Lower leg skin (tissue), 4 donors: Measurements from ENCODE around the gene FCMR. TPM values are rescaled to one million over a fixed set of nuclear protein-coding genes. Genes with fewer than 3 reads are reported as not detected.
A peak's percentile ranks its signal among the peaks of the same experiment; 100 is the strongest.
"Not testable (repeated sequence)": the region's sequence is repeated elsewhere in the genome, so short reads cannot be mapped to it uniquely, and the experiment has no call there.

Experiments
- DNase-seq, 2 donors: peaks; one replicate each; pipeline ENCODE4 v3.0.0-alpha.2; 2019; ENCODE audit warnings: low spot score in 2 of 2
- H3K4me3 ChIP-seq: fragments of 200-600 bp; sonication (generic); 2 replicates; pipeline ENCODE4 v1.5.1; 2017; ENCODE audit warnings: mild to moderate bottlenecking, low read depth; ENCODE audit not compliant: poor library complexity, severe bottlenecking
- CTCF ChIP-seq, 3 donors: fragments of 450-650 bp; IDR thresholded peaks; one replicate each; pipeline ENCODE4 v1.5.1; 2016; ENCODE audit warnings: antibody characterized with exemption in 3 of 3, mild to moderate bottlenecking in 3 of 3, moderate library complexity in 2 of 3
- POLR2A ChIP-seq, 2 donors: fragments of 450-650 bp; IDR thresholded peaks; one replicate each; pipeline ENCODE4 v1.6.1; 2016 to 2017; ENCODE audit warnings: antibody characterized with exemption in 2 of 2, mild to moderate bottlenecking in 1 of 2, moderate library complexity in 1 of 2
- WGBS, 2 donors: methylation state at CpG; one replicate each; pipeline ENCODE4 v1.1.5; 2018; 5-methylcytosine and 5-hydroxymethylcytosine counted together
- intact Hi-C: fragments of 100-400 bp; cut with DNase I; formaldehyde crosslinking; loops from one replicate; pipeline ENCODE4 v1.15.0; 2023; ENCODE audit warnings: low total_unique reads
- total RNA-seq, 4 donors: library from RNA; depleted of rRNA; stranded (reverse); fragments of >200 nt; gene quantifications; one replicate each; pipeline ENCODE4 v1.1.0, GENCODE V29; 2016

FCMR gene
- total RNA-seq, 4 donors from 2014 or later = 0.34 to 1.4 (median 1.3) TPM; not detected in 1

GRCh38 chr1:206859082-206859521, 62.6 kb downstream of the FCMR start:
- WGBS, 2 donors = 40 to 44% methylated on average over 5 of the region's 5 CpGs
- intact Hi-C loops = no loop called here
- no peak overlapping the region for H3K4me3 ChIP-seq
- TF ChIP-seq CTCF (IDR thresholded peaks at IDR 0.05) (no peak), POLR2A (IDR thresholded peaks at IDR 0.05) (no peak)
- DNase-seq = peak; percentile 22 to 59

- TF ChIP-seq CTCF (IDR thresholded peaks at IDR 0.05) = no peak
- no peak for TF ChIP-seq POLR2A (IDR thresholded peaks at IDR 0.05)
- WGBS, 2 donors = 89 to 94% methylated on average over 5 of the region's 5 CpGs
- no peak overlapping the region for H3K4me3 ChIP-seq
- intact Hi-C loops = no loop called here
- peak in 1 of 2 donors; percentile 63 for DNase-seq
Measured at GRCh38 chr1:206856674-206857464, 64.9 kb downstream of the FCMR start.

GRCh38 chr1:206855859-206856258, 65.9 kb downstream of the FCMR start:
- TF ChIP-seq POLR2A (IDR thresholded peaks at IDR 0.05) (no peak), CTCF (IDR thresholded peaks at IDR 0.05) (no peak)
- peak in 1 of 2 donors; percentile 20 for DNase-seq
- intact Hi-C loops = no loop called here
- WGBS, 2 donors = 75 to 89% methylated on average over 2 of the region's 2 CpGs
- no peak overlapping the region for H3K4me3 ChIP-seq

- 87% methylated on average over 3 of the region's 3 CpGs for WGBS, 2 donors
- TF ChIP-seq CTCF (IDR thresholded peaks at IDR 0.05) = no peak
- H3K4me3 ChIP-seq = no peak overlapping the region
- peak in 1 of 2 donors; percentile 43 for DNase-seq
- intact Hi-C loops = no loop called here
Measured at GRCh38 chr1:206854401-206855129, 67.2 kb downstream of the FCMR start.

- intact Hi-C loops, DNase-seq, H3K4me3 ChIP-seq: not testable (repeated sequence)
Measured at GRCh38 chr1:206853696-206854095, 68.0 kb downstream of the FCMR start.

Other genes with a start within 250 kb of the FCMR start
- gene MAPKAPK2, start 237.0 kb downstream of the FCMR start, total RNA-seq = 10 to 100 TPM; 40.0 to 62.4 (median 52.4) TPM
- not detected for gene IL19, start 151.2 kb downstream of the FCMR start, total RNA-seq
- under 1 TPM in 2 of 4 donors, not detected in 2; 0.32 to 0.72 TPM for gene IL10, start 149.4 kb downstream of the FCMR start, total RNA-seq
- not detected for gene IL20, start 56.3 kb downstream of the FCMR start, total RNA-seq
- gene IL24, start 24.5 kb downstream of the FCMR start, total RNA-seq = not detected
- 1 to 10 TPM in 2 of 4 donors, under 1 TPM in 1, not detected in 1; 0.55 to 4.7 (median 2.0) TPM for gene PIGR, start 24.5 kb upstream of the FCMR start, total RNA-seq
- gene FCAMR, start 48.5 kb upstream of the FCMR start, total RNA-seq = not detected
- 100 to 1,000 TPM in 2 of 4 donors, 10 to 100 TPM in 2; 81.5 to 137 (median 110) TPM for gene C1orf116, start 110.8 kb upstream of the FCMR start, total RNA-seq
- 10 to 100 TPM; 47.5 to 91.8 (median 65.5) TPM for gene YOD1, start 129.3 kb upstream of the FCMR start, total RNA-seq
- 10 to 100 TPM; 12.6 to 22.6 (median 16.8) TPM for gene PFKFB2, start 131.3 kb upstream of the FCMR start, total RNA-seq
- not detected for gene C4BPB, start 166.9 kb upstream of the FCMR start, total RNA-seq
- not detected for gene C4BPA, start 182.3 kb upstream of the FCMR start, total RNA-seq